Activated naive CD4-positive, alpha-beta T cell treated with Interleukin-2 at 50 U/mL for 16 hours (primary cell): Measurements from ENCODE around the gene TAF7.
A peak's percentile ranks its signal among the peaks of the same experiment; 100 is the strongest.
"Not testable (repeated sequence)": the region's sequence is repeated elsewhere in the genome, so short reads cannot be mapped to it uniquely, and the experiment has no call there.

ENCODE experiments used
- DNase-seq: peaks from one replicate; pipeline ENCODE4 v3.0.0-alpha.2; 2020

The TAF7 gene, protein sequence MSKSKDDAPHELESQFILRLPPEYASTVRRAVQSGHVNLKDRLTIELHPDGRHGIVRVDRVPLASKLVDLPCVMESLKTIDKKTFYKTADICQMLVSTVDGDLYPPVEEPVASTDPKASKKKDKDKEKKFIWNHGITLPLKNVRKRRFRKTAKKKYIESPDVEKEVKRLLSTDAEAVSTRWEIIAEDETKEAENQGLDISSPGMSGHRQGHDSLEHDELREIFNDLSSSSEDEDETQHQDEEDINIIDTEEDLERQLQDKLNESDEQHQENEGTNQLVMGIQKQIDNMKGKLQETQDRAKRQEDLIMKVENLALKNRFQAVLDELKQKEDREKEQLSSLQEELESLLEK

DNA sequence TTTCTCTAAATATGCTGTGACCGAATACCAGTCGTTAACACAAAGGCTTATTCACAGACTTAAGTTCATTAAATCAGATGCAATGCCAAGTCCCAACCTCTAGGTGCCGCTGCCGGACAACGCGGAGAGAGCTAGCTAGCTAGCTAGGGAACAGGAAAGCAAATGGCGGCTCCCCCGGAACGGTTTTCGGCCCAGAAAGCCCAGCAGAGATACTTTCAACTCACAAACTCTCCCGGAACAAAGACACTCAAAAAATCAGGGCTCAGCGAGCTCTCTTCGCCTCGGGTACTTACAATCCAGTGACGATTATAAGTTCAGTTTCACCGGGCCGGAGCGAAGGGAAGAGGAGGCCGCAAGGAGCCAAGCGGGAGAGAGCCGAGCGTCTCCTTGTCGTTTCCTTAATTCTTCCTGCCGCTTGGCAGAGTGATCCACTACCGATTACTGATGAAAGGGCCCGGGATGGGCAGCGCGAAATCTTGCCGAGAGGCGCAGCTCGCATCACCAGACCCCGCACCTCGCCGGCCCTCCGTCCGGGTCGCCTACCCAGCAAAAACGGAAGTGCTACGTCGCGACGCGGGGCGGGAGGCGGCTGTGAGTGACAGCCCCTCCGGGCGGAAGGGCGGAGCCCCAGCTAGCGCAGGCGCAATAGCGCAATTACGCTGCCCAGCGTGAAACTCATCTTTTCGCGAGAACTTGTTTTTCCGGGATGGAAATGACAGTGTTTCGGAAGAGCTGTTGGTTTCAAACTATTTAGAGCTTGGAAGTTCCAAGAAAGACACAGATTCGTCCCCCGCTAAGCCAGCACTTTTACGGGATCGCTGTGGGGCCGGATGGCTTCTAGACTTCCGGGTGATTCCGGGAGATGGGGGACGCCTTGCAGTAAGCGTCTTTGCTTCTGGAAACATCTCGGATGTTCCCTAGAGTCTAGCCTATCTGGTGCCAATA lies at the start of gene TAF7:
Gene TAF7, minus strand, starts transcription at position 560 of the 945 bp plus-strand sequence. CDS start 740 bp downstream, outside the sequence.
- peak; percentile 93 for DNase-seq

DNA sequence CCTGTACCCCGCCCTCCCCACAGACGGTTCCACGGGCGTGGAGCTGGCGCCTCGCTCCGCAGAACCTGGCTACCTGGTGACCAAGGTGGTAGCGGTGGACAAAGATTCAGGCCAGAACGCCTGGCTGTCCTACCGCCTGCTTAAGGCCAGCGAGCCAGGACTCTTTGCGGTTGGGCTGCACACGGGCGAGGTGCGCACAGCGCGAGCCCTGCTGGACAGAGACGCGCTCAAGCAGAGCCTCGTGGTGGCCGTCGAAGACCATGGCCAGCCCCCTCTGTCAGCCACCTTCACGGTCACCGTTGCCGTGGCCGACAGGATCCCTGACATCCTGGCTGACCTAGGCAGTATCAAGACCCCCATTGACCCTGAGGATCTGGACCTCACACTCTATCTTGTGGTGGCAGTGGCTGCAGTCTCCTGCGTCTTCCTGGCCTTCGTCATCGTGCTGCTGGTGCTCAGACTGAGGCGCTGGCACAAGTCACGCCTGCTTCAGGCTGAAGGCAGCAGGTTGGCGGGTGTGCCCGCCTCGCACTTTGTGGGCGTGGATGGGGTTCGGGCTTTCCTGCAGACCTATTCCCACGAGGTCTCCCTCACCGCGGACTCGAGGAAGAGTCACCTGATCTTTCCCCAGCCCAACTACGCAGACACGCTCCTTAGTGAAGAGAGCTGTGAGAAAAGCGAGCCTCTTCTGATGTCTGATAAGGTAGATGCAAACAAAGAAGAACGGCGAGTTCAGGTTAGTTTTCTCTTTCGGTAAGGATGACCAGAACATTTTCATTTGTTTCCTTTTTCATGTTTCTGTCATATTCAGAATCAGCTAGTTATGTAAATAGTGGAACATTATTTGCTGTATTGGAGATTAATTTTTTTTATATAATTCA lies 45.7 kb upstream of the TAF7 start:
- DNase-seq, result no peak

DNA sequence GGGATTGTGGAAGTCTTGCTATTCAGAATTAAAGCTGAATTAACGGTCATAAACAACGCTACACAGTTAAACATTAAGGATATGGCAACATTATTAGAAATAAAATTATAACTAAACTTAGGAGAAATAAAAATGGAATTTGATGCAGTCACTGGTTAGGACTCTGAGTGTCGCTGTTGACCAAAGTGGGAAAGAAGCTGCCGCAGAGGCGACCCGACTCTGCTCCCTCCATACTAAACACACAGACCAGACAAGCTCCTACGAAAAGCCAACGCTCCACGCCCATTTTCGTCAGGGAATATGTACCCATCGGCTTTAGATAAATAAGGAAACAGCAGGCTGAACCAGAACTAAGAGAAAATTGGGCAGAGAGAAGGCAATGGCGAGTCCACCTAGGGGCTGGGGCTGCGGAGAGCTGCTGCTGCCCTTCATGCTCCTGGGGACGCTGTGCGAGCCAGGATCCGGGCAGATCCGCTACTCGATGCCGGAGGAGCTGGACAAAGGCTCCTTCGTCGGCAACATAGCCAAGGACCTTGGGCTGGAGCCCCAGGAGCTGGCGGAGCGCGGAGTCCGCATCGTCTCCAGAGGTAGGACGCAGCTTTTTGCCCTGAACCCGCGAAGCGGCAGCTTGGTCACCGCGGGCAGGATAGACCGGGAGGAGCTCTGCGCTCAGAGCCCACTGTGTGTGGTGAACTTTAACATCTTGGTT lies 43.5 kb upstream of the TAF7 start, which contains the start of gene PCDHGA5:
Gene PCDHGA5, plus strand, starts transcription at position 211 of the 709 bp plus-strand sequence. Its CDS starts 169 bp downstream, at position 380.
- DNase-seq, result no peak

DNA sequence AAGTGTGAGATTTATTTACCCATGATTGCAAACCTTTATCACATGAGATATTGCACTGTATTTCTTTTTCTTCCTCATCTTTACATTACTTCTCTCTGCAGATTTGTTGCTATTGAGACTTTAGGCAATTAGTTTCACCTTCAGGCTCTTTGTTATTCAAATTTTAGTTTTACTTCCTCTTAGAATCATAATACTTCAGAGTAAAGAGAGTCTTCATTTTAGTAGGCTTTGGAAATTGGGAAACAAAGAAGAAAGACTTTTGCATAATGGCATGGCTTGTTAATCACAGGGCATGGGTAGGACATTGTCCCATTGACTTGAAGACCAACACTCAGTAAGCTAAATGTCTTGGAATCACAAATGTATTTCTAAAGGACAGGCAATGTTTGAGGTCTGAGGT lies 42.1 kb upstream of the TAF7 start:
- no peak for DNase-seq

DNA sequence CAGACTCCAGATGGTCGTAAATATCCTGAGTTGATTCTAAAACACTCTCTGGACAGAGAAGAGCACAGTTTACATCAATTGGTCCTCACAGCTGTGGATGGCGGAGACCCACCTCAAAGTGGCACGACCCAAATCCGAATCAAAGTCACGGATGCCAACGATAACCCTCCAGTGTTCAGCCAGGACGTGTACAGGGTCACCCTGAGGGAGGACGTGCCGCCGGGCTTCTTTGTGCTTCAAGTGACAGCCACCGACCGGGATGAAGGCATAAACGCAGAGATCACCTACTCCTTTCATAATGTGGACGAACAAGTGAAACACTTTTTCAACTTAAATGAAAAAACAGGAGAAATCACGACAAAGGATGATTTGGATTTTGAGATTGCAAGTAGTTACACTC lies 40.1 kb upstream of the TAF7 start:
- DNase-seq, result no peak

DNA sequence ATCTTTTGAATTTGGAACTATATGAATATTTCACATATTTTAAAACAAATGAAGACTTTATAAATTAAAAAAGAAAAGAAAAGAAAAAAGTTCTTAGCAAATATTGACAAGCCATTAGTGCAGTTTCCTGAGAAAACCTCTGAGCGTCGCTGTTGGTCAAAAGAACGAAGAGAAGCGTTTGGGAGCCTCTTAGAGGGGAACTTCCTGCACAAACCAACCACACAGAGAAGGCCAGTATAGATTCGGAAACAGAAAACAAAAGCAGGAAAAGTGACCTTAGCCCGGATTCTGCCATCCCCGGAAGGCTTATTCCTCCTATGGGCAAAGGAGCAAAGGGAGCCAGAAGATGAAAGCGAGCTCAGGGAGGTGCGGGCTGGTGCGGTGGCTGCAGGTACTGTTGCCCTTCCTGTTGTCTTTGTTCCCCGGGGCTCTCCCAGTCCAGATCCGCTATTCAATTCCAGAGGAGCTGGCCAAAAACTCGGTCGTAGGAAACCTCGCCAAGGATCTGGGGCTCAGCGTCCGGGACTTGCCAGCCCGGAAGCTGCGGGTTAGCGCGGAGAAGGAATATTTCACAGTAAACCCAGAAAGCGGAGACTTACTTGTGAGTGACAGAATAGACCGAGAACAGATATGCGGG lies 39.3 kb upstream of the TAF7 start, which contains the start of gene PCDHGB2:
Gene PCDHGB2, plus strand, starts transcription at position 205 of the 637 bp plus-strand sequence. Its CDS starts 142 bp downstream, at position 347.
- DNase-seq, result no peak

DNA sequence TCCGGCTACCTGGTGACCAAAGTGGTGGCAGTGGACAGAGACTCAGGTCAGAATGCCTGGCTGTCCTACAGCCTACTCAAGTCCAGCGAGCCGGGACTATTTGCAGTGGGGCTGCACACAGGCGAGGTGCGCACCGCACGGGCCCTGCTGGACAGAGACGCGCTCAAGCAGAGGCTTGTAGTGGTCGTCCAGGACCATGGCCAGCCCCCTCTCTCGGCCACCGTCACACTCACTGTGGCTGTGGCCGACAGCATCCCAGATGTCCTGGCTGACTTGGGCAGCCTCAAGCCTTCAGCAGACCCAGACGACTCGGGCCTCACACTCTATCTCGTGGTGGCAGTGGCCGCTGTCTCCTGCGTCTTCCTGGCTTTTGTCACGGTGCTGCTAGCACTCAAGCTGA lies 36.4 kb upstream of the TAF7 start:
- no peak for DNase-seq

DNA sequence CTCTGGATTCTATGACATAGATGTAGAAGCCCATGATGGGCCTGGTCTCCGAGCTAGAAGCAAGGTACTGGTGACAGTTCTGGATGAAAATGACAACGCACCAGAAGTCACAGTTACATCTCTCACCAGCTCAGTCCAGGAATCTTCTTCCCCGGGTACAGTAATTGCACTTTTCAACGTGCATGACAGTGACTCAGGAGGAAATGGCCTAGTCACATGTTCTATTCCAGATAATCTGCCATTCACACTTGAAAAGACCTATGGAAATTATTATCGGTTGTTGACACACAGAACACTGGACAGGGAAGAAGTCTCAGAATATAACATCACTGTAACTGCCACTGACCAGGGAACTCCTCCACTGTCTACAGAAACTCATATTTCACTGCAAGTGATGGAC lies 35.5 kb upstream of the TAF7 start:
- DNase-seq, result no peak

DNA sequence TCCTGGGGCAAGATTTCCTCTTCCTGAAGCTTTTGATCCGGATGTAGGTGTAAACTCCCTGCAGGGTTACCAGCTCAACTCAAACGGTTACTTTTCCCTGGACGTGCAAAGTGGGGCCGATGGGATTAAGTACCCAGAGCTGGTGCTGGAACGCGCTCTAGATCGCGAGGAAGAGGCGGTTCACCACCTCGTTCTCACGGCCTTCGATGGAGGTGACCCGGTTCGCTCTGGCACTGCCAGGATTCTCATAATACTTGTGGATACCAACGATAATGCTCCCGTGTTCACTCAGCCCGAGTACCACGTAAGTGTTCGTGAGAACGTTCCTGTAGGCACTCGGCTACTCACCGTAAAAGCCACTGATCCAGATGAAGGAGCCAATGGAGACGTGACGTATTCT lies 35.1 kb upstream of the TAF7 start:
- no peak for DNase-seq

DNA sequence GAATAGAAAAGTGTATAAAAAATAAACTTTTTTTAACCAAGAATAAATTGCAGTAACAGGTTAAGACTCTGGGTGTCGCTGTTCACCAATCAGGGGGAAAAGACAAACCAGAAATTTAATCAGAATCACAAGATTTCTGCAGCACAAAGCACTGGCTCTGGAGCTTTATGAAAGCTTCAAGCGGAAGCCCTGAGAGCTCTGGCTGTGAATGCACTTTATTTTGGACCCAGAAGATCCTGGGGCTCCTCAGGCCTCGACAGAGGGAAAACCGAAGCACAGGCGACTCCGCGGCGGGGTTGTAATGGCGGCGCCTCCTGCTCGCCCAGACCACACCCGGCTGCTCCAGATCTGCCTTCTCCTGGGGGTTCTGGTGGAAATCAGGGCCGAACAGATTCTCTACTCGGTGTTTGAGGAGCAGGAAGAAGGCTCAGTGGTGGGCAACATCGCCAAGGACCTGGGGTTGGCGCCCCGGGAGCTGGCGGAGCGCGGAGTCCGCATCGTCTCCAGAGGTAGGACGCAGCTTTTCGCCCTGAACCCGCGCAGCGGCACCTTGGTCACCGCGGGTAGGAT lies 34.4 kb upstream of the TAF7 start, which contains the start of gene PCDHGA4:
Gene PCDHGA4, plus strand, starts transcription at position 122 of the 570 bp plus-strand sequence. Its CDS starts 87 bp downstream, at position 209.
- no peak for DNase-seq

DNA sequence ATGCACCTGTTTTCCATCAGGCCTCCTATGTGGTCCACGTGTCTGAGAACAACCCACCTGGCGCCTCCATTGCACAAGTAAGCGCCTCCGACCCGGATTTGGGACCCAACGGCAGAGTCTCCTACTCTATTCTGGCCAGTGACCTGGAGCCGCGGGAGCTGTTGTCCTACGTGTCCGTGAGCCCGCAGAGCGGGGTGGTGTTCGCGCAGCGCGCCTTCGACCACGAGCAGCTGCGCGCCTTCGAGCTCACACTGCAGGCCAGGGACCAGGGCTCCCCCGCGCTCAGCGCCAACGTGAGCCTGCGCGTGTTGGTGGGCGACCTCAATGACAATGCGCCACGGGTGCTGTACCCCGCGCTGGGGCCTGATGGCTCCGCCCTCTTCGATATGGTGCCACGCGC lies 31.0 kb upstream of the TAF7 start:
- DNase-seq, result no peak

DNA sequence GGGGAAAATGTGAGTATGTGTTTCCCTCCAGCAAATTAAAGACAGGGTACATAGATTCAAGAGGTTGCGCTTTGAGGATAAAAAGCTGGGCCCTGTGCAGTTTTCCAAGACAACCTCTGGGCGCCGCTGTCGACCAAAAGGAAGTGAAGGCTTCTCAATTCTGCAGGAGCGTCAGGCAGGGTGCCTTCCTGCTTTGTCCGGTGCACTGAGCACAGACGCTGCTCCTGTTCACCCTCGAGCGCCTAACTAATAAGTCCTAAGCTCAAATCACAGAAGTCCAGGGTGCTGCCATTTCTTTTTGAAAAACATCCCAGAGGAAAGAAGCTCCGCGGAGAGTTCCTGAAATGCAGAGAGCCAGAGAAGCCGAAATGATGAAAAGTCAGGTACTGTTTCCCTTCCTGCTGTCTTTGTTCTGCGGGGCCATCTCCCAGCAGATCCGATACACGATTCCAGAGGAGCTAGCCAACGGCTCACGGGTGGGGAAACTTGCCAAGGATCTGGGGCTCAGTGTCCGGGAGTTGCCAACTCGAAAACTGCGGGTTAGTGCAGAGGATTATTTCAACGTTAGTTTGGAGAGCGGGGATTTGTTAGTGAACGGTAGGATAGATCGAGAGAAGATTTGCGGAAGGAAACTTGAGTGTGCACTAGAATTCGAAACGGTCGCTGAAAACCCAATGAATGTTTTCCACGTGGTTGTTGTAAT lies 29.5 kb upstream of the TAF7 start, which contains the start of gene PCDHGB1:
Gene PCDHGB1, plus strand, starts transcription at position 183 of the 703 bp plus-strand sequence. Its CDS starts 162 bp downstream, at position 345.
- peak; percentile 37 for DNase-seq

DNA sequence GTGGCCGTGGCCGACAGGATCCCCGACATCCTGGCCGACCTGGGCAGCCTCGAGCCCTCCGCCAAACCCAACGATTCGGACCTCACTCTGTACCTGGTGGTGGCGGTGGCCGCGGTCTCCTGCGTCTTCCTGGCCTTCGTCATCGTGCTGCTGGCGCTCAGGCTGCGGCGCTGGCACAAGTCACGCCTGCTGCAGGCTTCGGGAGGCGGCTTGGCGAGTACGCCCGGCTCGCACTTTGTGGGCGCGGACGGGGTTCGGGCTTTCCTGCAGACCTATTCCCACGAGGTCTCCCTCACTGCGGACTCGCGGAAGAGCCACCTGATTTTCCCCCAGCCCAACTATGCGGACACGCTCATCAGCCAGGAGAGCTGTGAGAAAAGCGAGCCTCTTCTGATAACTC lies 25.4 kb upstream of the TAF7 start:
- DNase-seq, result not testable (repeated sequence)

DNA sequence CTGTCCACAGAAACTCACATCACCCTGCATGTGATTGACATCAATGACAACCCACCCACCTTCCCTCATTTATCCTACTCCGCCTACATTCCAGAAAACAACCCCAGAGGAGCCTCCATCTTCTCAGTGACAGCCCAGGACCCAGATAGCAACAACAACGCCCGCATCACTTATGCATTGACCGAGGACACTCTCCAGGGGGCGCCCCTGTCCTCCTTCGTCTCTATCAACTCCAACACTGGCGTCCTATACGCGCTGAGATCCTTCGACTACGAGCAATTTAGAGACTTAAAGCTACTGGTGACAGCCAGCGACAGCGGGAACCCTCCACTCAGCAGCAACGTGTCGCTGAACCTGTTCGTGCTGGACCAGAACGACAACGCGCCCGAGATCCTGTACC lies 24.7 kb upstream of the TAF7 start:
- no peak for DNase-seq

DNA sequence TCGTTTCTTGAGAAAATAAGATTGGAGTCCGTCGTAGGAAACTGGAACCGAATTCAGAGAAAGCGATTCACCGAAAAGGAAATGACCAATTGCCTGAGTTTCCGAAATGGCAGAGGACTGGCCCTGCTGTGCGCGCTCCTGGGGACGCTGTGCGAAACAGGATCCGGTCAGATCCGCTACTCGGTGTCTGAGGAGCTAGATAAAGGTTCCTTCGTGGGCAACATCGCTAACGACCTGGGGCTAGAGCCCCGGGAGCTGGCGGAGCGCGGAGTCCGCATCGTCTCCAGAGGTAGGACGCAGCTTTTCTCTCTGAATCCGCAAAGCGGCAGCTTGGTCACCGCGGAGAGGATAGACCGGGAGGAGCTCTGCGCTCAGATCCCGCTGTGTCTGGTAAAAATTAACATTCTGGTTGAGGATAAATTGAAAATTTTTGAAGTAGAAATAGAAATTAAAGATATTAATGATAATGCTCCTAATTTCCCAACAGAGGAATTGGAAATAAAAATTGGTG lies 23.4 kb upstream of the TAF7 start:
- no peak for DNase-seq

DNA sequence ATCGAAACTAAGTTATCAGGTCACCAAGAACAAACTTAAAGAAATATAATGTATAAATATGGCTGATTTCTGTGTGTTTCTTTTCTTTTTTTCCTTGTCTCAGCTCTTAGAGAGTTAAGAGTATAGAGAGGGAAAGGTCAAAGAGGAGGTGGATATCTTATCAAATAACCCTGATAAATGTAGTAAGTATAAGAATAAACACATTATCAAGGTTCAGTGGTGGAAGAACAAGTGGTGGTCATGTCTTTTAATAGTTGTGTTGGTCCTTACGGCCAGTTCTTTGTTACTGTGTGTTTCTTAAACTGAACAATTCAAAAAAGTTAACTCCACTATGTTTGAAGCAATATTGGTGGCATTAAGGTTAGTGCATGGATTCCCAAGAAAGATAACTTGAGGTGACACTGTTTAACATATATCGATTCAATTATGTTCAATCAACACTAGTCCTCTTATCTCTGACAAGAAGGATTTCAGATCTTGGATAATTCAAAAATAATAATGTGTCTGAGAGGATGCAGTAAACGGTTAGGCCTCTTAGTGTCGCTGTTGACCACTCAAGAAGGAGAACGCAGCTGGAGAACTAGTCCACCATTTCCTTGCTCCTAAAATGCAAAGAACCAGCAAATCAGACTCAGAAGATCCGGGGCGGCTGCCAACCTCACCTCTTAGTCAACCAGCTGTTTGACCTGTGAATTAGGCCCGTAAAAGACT lies 22.8 kb upstream of the TAF7 start, which contains the start of gene PCDHGA3:
Gene PCDHGA3, plus strand, starts transcription at position 588 of the 711 bp plus-strand sequence. CDS start 205 bp downstream, outside the sequence.
- no peak for DNase-seq

DNA sequence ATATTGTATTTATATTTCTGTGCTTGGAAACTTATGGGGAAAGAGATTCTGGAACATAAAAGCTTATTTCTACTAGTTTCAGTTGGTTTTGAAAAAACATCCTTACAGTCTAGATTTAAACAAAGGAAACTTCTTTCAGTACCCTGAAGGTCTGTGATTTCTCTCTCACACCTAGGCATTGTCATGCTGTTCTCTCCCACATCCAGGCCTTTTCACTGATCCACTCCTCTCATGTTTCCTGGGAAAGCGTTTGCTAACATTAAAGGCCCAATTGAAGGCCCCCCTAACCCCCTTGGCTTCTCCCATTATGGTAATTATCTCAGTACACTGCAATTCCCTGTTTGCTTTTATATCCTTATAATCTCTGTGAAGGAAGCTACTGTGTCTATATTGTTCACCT lies 22.2 kb upstream of the TAF7 start:
- DNase-seq, result no peak

DNA sequence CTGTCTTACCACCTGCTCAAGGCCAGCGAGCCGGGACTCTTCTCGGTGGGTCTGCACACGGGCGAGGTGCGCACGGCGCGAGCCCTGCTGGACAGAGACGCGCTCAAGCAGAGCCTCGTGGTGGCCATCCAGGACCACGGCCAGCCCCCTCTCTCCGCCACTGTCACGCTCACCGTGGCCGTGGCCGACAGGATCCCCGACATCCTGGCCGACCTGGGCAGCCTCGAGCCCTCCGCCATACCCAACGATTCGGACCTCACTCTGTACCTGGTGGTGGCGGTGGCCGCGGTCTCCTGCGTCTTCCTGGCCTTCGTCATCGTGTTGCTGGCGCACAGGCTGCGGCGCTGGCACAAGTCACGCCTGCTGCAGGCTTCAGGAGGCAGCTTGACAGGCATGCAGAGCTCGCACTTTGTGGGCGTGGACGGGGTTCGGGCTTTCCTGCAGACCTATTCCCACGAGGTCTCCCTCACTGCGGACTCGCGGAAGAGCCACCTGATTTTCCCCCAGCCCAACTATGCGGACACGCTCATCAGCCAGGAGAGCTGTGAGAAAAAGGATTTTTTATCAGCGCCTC lies 20.3 kb upstream of the TAF7 start:
- DNase-seq, result not testable (repeated sequence)
